Islet precursor cell (in vitro differentiated cells): ENCODE measurements around the gene CASP8AP2.
A peak's percentile ranks its signal among the peaks of the same experiment; 100 is the strongest.
"Not testable (repeated sequence)": the region's sequence is repeated elsewhere in the genome, so short reads cannot be mapped to it uniquely, and the experiment has no call there.

Source experiments
- DNase-seq: peaks from one replicate; pipeline ENCODE4 v3.0.0-alpha.2; 2018

The CASP8AP2 gene

DNA sequence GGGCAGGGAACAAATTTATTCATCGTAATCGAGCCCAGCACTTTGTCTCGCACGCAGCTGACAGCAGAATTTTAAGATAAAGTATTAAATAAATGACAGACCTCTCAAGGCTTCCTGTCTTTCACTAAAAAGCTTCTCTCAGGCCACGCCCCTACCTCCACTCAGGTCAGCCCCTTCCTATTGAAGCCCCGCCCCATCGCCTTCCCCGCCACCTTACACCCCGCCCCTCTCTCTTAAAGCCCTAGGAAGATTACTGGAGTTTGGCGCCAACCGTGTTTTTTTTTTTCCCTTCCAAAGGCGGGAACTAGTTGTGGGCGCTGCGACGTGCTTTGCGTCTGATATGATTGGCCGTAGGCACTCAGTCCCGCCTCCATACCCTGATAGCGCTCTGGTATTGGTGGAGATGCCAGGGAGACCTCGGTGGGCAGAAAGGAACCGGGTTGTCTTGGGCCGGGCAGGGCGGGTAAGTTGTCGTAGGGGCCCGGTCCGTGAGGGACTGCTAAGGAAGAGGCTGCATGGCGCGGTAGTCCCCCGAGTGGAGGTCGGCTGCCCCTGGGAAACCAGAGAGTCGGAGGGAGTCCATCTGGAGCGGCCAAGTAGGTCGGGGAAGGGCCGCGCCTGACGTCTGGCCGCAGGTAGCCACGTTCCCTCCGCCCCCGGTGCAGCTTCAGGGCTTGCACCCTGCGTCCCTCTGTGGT, at the start of gene CASP8AP2:
Gene CASP8AP2, plus strand, starts transcription at position 409 of the 698 bp plus-strand sequence.
- peak; percentile 99 for DNase-seq

DNA sequence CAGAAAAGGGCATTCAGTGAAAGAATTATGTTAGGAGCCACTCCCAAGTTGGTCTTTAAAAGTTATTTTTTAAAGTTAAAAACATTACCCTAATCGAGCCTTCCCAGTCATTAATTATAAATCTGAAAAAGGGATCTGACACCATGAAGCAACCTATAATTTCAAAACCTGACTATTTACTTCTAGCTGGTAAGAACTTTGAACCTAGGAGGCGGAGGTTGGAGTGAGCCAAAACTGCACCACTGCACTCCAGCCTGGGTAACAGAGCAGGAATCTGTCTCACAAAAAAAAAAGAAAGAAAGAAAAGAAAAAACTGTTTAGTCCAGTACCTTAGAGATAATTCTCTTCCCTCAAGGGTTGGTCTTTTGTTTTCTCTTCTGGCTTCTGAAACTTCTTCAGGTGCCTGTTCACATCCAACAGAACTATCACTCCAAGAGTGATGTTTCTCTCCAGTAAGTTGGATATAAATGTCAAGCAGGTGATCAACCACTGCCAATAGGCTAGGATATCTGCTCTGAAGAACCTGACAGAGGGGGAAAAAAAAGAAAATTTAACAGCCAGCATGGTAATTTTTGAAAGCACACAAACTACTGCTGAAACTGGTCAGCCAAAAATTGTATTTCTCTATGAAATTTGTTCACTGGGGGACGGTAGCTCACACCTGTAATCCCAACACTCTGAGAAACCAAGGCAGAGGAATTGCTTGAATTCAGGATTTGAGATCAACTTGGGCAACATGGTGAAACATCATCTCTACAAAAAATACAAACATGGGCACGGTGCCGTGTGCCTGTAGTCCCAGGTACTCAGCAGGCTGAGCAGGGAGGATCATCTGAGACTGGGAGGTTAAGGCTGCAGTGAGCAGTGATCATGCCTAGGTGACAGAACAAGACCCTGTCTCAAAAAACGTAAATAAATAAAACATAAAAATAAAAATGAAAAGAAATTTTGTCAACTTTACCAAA, 48.3 kb upstream of the CASP8AP2 start:
- no peak for DNase-seq

DNA sequence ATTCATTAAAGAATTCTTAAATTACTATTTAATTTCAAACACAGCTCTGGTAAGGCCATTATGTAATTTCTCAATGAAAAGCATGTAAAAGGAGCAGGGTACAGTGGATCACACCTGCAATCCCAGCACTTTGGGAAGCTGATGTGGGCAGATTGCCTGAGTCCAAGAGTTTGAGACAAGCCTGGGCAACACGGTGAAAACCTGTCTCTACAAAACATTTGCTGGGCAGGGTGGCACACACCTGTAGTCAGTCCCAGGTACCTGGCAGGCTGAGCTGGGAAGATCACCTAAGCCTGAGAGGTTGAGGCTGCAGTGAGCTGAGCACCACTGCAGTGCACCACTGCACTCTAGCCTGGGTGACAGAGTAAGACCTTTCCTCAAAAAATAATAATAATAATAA, 47.5 kb upstream of the CASP8AP2 start:
- DNase-seq, result no peak

DNA sequence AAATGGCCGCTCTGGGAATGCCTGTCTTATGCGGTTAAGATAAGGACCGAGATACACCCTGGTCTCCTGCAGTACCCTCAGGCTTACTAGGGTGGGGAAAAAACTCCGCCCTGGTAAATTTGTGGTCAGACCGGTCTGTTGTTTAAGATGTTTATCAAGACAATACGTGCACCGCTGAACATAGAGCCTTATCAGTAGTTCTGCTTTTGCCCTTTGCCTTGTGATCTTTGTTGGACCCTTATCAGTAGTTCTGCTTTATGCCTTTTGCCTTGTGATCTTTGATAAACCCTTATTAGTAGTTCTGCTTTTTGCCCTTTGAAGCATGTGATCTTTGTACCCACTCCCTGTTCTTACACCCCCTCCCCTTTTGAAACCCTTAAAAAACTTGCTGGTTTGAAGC, 46.4 kb upstream of the CASP8AP2 start:
- DNase-seq, result not testable (repeated sequence)

DNA sequence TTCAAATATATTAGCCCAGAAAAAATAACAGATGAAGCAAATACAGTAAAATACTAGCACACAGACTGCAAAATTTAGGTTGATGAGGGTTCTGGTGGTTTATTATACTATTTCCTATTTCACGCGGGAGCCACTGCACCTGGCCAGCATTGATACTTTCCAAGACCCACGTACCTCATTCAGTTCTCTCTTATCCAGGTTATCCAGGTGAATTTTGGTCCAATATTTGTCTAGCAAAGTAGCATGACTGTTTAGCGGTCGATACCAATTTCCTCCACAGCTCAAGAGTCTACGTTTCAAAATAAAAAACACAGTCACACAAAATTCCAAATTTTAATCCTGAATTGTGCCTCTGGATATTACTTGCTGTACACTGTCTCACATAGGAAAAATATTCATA, 44.8 kb upstream of the CASP8AP2 start:
- DNase-seq, result no peak

DNA sequence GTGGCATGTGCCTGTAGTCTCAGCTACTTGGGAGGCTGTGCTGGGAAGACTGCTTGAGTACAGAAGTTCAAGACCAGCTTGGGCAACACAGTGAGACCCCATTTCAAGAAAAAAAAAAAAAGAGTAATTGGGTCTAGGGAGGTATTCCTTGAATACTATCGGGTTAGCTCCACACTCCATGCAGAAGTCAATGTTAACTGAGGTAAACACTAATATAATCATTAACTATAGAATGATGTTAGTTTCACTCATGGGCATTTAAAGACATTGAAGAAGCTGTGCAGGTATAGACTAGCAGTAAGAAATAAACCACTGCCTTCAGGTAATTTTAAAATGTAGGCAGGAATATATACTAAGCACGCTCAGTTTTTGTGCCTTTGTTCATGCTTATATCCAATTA, 42.7 kb upstream of the CASP8AP2 start:
- no peak for DNase-seq

DNA sequence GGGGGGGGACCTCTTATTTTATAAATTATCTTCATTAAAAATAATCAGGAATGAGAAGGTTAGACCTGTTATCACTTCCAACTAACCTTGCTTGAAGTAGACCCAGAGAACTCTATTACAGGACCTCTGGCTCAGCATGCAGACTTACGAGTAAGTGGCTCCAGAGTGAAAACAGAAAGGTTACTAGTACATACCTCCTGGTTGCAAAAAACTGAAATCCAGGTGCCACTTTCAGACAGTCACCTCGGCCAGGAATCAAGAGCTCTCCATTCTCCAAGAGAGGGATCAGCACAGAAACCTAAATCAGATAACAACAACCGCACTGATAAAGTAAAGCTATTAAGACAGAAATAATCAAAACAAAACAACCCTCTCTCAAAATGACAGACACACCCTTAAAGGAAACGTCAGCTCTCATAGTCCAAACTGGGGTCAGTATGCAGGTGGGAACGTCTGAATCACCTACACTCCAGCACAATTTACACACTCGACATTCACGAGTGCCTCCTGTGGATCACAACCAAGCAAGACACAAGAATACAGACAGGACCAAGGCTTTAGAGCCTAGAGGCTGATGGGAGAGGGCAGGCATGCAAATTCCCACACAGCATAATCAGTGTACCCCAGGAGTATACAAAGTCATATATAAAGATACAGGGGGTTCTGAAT, 41.9 kb upstream of the CASP8AP2 start:
- no peak for DNase-seq

DNA sequence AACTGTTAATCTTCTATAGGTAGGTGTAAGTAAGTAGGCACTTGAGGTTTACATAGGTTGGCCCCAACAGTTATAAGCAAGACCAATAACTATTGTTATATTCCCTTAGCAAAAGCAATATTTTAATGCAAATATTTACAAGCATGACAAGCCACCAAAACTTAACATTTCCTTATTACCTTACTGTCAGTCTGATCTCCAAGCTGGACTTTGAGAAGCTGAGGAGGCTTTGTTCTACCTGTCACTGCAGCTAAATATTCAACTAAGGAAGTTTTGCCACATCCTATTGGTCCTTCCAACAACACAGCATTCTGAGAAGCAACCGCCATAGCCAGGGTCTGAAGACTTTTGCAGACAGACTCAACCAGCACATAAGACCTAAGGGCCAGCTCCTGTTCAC, 39.7 kb upstream of the CASP8AP2 start:
- DNase-seq, result no peak

DNA sequence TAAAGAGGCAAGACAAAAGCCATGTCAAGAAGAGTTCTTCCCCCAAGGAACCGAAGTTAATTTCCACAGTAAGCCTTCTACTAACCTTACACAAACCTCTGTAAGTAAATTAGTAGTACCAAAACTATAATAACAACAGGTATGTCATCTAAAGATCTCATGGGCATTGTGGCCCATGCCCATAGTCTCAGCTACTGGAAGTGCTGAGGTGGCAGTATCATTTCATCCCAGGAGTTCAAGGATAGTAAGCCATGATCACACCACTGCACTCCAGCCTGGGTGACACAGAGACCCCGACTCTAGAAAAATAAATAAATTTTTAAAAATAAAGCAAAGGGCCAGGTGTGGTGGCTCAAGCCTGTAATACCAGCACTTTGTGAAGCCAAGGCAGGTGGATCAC, 39.3 kb upstream of the CASP8AP2 start:
- DNase-seq, result no peak

DNA sequence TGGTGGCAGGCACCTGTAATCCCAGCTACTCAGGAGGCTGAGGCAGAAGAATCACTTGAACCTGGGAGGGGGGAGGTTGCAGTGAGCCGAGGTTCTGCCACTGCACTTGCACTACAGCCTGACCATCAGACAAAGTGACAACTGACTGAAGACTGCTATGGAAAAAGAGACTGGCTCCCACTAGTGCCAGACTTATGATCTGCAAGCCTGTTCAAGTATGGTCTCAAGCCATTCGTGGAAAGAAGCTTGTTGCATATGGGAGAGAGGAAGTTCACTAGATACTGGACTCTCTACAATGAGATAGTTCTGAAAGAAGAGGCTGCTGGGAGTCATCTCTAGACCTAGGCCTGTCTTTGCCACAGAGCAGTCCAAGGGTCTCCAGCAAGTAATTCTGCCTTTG, 36.8 kb upstream of the CASP8AP2 start:
- peak; percentile 75 for DNase-seq

DNA sequence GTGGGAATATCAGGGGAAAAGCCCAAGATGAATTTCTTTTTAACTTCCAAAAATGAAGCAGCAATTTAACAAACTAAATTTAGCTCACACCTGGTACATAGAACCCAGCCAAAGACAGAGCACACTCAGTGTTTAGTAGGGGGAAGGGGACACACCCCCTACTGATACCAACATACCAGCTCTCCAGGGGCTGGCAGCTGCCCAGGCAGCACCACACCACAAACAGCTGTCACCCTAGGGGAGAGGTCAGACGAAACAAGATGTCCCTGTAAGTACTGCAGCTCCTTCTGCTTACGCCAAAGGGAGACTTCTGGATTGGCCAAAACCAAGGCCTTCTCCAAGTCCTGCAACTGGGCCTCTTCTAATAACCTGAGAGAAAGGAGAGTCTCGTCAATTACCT, 36.1 kb upstream of the CASP8AP2 start:
- no peak for DNase-seq

DNA sequence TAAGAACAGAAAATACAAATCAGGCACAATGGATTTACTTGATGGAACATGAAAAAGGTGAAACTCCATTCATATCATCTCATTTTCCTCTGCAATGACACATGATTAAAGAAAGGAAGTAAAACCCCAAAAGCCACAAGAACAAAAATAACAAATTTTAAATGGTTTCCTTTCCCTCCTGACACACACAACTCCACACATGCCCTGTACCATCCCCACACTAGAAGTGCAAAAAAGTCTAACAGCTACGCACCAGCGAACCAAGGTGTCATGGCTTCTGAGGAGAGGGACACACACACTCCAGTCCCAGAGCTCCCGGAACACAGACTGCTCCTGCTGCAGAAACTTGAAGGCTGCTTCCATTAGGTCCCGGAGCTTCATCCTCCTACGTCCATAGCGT, 35.4 kb upstream of the CASP8AP2 start:
- no peak for DNase-seq

DNA sequence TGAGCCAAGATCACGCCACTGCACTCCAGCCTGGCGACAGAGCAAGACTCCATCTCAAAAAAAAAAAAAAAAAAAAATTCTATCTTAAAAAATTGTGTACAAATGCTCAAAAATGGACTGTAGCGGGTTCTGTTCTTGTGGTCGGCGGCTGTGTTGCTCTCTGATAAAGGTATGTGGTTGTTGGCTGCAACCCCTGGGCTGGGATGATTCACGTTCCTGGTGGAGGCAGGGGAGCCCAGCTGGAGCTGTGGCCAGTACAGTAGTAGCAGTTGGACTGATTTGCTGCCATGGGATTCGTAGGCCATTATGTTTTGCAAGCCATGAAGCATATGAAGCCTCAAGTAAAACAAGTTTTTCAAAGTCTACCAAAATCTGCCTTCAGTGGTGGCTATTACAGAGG, 32.4 kb upstream of the CASP8AP2 start:
- DNase-seq, result no peak

DNA sequence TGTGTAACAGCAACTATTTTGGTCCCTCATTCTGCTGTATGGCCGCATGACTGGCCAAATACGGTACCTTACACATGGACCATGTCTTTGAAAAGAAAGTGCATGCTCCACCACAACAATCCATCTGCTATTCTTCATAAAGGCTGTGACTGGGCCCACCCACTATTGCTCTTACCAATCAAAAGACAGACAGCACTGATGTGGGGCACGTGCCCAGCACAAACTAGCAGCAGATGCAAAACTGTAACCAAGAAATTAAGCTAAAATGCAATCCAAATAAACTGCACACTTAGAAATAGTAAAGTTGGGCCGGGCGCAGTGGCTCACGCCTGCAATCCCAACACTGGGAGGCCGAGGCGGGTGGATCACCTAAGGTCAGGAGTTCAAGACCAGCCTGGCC, 30.6 kb upstream of the CASP8AP2 start:
- no peak for DNase-seq

DNA sequence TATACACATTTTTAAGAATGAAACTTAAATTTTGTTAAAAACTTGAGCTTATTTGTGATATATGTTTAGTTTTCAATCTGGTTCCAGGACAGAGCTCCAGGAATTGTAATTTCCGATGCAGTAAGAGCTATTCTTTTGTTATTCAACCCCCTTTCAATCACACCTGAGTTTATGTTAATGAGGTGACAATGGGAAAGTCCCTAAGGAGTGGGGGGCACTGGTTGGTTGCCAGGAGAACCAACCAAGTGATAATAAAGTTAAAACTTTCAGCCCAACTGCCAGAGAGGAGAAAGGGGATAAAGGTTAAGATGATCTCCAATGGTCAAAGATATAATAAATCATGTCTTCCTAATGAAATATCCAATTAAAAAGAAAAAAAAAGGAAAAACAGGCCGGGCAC, 29.9 kb upstream of the CASP8AP2 start:
- DNase-seq, result no peak

DNA sequence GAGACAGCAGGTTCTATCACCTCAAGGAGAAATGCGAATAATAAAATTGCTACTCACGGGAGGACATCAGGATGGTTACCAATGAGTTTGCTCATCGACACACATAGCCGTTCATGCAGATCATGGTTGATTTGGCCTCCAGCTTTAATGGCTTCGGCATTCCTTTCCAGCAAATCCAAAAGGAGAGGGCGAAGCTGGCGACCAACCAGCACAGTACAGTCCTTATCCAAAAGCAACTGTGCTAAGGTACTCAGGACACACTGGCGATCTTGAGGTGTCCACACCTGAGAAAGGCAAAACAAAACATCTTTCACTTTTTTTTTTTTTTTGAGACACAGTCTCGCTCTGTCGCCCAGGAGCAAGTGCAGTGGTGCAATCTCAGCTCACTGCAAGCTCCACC, 26.4 kb upstream of the CASP8AP2 start:
- no peak for DNase-seq

DNA sequence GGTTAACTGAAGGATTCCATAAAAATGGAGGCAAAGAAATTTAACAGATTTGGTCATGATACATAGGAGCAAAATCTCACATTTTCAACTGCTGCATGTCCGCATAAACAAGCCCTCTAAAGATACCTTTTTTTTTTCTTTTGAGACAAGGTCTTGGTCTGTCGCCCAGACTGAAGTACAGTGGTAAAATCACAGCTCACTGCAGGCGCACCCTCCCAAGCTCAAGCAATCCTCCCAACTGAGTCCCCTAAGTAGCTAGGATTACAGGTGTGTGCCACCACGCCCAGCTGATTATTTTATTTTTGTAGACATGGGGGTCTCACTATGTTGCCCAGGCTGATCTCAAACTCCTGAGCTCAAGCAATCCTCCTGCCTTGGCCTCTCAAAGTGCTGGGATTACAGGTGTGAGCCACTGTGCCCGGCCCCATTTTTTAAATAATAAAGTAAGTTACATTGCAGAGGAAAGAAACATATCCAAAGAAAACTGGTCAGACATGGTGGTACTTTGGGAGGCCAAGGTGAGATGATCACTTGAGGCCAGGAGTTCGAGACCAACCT, 23.8 kb upstream of the CASP8AP2 start:
- no peak for DNase-seq

DNA sequence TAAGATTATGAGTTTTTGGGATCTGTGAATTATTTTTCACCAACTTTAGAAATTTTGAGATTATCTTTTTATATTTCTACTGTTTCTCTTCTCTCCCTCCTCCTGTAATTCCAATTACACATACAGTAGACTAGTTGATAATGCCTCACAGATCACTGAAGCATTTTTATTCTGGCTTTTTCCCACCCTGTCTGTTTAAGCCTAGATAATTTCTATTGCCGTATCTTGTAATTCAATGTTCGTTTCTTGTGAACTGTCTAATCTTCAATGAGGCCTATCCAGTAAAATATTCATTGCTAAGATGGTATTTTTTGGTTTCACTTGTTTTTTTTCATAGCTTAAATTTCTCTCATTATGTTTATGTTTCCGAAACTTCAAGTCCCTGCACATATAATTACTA, 22.1 kb upstream of the CASP8AP2 start:
- no peak for DNase-seq

DNA sequence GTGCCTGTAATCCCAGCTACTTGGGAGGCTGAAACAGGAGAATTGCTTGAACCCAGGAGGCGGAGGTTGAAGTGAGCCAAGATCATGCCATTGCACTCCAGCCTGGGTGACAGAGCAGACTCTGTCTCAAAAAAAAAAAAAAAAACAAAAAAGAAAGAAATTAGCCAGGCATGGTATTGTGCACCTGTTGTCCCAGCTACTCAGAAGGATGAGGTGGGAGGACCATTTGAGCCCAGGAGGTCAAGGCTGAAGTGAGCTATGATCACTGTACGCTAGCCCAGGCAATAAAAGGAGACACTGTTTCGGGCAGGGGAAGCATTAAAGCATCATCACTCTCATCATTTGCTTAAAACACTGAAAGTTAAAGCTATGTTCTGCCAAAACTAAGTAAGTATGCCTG, 16.3 kb upstream of the CASP8AP2 start:
- DNase-seq, result not testable (repeated sequence)

DNA sequence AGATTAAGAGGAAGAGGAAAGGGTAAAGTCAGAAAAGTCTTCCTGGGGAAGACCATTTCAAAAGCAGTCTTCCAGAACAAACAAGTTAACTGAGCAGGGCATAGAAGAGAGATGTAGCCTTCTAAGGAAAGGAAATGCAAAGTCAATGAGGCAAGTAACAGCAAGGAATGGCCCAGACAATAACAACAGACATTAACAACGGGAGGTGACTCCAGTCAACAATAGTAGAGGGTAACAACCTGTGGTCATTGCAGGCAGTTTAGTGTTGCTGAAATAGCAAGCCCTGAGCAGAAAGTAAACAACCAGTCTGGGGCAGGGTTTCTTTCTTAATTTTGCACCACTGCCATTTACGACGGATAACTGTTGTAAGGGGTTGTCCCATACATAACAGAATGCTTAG, 12.2 kb upstream of the CASP8AP2 start:
- no peak for DNase-seq

DNA sequence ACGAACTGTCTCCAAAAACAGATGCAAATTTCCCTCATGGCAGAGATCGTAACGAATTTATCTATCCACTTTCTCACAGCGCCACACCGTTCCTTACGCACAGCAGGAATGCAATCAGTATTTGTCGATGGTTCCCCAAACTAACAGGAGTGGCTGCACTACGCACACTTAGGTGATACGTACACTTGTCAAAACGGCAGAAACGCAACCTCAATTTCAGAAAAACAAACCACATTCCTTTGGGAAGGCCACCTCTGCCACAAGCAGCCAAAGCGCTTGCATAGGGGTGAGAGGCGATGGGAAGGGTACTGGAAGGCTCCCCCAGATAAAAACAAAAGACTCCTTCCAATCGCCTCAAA, 10.7 kb upstream of the CASP8AP2 start:
- peak; percentile 54 for DNase-seq

DNA sequence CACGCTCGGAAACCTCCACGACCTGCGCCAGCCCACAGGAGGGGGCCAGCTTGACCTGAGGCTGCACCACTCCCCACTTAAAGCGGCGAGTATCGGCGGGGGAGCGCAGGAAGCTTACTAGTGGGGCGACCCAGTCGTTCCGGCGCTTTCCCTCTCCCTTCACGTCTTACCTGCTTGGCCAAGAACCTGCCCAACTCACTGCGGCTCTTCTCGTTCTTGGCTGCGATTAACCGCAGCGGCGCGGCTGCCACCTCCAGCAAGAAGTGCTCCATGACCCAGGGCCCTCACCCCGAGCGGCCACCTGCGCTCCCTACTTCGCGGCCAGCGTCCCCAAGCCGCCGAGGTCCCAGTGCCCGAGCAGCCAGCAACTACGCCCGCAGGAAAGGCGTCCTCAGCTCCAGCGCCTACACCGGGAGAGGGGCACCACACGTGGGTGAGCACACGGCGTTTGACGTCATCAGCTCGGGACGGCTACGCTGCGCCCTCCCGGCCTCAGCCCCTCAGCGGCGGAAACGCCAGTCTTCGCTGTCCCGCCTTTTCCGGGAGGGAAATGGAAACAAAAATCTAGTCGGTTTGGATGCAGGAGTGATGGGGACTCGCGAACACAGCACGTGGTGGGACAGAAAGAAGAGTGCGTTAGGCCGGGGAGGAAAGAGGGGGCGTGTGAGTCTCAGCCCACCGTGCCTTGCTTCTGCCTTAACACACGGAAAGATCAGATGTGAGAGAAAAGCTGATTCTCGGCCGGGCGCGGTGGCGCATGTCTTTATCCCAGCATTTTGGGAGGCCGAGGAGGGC, 10.1 kb upstream of the CASP8AP2 start, which contains the start of gene MDN1:
Gene MDN1, minus strand, starts transcription at position 459 of the 795 bp plus-strand sequence. Its CDS starts 187 bp downstream, at position 272.
- peak; percentile 96 for DNase-seq
